ENCODE data around the gene MPRIP. TPM values are rescaled to one million over a fixed set of nuclear protein-coding genes. Genes with fewer than 3 reads are reported as not detected.

The MPRIP gene
- total RNA-seq, 1 donor from 2014 or later, result 144 TPM

DNA sequence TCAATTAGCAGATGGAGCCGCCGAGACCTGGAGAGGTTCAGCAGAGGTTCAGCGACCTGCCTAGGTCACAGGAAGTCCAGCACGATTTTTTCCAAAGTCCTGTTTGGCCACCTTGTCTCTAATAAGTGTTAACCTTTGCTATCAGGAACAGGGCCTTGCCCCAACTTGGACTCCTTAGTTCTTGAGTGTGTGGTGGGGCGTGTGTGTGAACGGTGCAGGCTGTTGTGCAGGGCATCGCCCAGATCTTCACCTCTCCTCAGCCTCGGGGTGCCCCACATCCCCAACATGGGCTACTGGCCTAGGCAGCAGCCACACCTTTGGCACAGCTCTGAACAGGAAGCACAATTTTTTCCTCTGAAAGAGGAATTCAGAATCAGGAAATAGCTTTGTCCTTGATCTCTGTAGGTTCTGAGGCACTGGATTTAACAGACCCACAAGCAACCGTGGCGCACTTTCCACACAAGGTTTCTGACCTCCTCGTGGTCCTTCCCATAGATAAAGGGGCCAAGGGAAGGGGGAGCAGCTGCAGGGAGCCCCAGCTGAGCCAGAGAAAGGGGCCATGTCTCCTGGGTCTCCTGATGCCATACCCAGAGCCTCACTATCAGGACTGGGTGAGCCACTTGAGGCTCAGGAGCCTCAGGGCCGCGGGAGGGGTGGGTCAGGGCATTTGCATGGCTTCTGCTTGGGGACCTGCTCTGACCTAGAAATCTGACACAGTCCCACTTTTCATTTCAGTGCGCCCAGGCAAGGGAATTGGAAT is 10.4 kb downstream of the MPRIP start:
- H3K36me3 Mint-ChIP-seq (ENCODE audit: low read depth), result peaks cover 2% of the 10 kb centered on the region
- peaks cover 24% of the 10 kb centered on the region for H3K4me1 Mint-ChIP-seq (ENCODE audit: low read depth)
- DNase-seq (ENCODE audit: low spot score), result no peak
- H3K4me3 Mint-ChIP-seq (ENCODE audit: low read depth), result no peak overlapping the region
- H3K9me3 Mint-ChIP-seq, result no peaks in the 10 kb centered on the region
- H3K27me3 Mint-ChIP-seq (ENCODE audit: low read depth), result no peaks in the 10 kb centered on the region
- no peak overlapping the region for H3K27ac Mint-ChIP-seq
- intact Hi-C loops (cut with micrococcal nuclease), result loop anchor here (1.0 kb wide), 1 partner anchor 9 kb away; no protein-coding TSS in a partner anchor

DNA sequence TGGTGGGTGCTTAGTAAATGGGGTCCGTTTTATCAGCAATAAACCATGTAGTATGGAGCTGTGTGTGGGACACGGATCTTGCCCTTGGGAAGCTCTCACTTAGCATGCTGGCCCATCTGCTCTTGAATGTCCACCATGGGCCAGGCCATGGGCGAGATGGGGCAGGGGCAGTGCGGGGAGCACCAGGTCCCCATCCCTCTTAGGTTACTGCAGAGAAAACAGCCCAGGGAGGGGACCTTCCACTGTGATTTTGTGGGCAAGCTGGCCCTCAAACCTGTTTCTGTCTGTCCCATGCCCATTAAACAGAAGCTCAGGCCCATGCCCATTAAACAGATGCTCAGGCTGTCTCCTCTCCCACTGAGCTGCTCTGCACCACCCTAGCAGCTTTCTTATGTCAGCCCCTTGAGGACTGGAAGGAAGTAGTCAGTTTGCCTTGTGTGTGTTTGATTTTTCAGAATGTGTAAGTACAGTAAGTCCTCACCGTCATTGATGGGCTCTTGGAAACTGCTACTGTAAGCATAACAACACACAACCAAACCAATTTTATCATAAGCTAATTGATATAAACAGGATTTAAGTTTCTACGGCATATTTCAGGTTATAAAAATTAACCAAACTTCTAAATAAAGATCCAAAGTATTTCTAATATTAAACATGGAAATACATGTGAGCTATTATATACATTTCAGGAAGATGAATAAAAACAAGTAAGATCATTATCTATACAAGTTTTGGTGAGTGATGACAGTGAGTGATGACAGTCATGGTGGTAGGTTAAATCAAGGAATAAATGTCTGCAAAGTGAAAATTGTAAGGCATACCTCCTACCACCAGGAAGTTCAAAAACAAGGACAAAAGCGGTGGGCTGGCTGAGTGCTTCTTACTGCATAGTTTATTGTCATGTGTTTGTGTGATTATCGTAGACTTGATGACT is 11.5 kb downstream of the MPRIP start:
- intact Hi-C loops (cut with micrococcal nuclease), result loop anchor here (1.0 kb wide), 1 partner anchor 10 kb away; no protein-coding TSS in a partner anchor
- peaks cover 17% of the 10 kb centered on the region for H3K4me1 Mint-ChIP-seq (ENCODE audit: low read depth)
- no peak overlapping the region for H3K4me3 Mint-ChIP-seq (ENCODE audit: low read depth)

DNA sequence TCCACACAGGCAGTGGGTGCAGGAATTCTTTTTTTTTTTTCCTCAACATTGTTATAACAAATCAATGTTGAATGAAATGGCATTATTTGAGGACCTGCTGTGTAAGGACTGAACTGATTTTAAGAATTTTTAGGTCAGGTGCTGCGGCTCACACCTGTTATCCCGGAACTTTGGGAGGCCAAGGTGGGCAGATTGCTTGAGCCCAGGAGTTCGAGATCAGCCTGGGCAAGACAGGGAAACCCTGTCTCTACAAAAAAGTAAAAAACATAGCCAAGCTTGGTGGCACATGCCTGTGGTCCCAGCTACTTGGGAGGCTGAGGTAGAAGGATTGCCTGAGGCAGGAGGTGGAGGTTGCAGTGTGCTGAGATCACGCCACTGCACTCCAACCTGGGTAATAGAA is 12.4 kb downstream of the MPRIP start:
- H3K4me3 Mint-ChIP-seq (ENCODE audit: low read depth), result no peak overlapping the region
- no peaks in the 10 kb centered on the region for H3K9me3 Mint-ChIP-seq
- DNase-seq (ENCODE audit: low spot score), result no peak
- no peaks in the 10 kb centered on the region for H3K27me3 Mint-ChIP-seq (ENCODE audit: low read depth)
- H3K4me1 Mint-ChIP-seq (ENCODE audit: low read depth), result peaks cover 17% of the 10 kb centered on the region
- no peak overlapping the region for H3K27ac Mint-ChIP-seq
- H3K36me3 Mint-ChIP-seq (ENCODE audit: low read depth), result peaks cover 2% of the 10 kb centered on the region
- intact Hi-C loops (cut with micrococcal nuclease), result no loop called here

More for the DNA sequence above, 11.5 kb downstream of the MPRIP start:
- no peaks in the 10 kb centered on the region for H3K27me3 Mint-ChIP-seq (ENCODE audit: low read depth)
- DNase-seq (ENCODE audit: low spot score), result no peak
- peaks cover 2% of the 10 kb centered on the region for H3K36me3 Mint-ChIP-seq (ENCODE audit: low read depth)
- H3K27ac Mint-ChIP-seq, result peak overlapping the region; percentile 53
- H3K9me3 Mint-ChIP-seq, result no peaks in the 10 kb centered on the region

DNA sequence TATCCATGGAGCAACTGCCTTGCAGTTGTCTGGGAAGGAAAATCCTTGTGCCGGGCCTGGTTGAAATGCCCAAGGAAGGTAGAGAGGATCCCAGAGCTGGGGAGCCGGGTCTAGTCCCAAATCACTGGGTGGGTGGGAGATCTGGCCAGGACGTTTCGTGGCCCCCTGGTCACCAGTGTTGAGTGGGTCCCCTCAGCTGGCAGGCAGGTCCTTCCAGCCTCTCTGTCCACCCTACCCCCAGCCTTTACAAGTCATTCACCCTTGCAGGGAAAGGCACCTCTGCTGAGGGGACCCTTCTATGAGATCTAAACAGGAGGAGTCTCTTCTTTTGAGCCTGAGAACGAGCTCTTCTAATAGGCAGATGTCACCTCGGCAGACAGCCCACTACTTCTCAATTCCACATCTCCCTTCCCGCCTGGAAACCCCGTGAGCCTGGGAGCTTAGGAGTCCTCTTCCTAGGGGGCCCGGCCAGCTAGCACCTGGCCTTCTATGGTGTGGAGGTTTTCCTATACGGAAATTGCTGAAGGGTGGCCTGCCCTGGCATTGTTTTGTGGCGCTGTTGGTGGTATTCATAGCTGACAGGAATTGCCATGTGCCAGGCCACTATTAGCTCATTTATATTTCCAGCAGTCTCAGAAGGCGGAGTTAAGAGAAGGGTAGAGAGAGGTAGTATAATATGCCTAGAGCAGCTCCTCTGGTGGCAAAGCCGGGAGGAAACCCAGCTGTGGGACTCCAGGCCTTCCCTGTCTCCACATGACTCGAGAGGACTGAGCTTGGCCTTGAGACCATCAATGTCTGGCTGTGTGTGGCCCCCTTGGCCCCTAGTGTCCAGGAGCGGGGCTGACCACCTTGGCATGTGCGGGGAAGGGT is 13.3 kb downstream of the MPRIP start:
- no peak overlapping the region for H3K4me3 Mint-ChIP-seq (ENCODE audit: low read depth)
- H3K36me3 Mint-ChIP-seq (ENCODE audit: low read depth), result peaks cover 2% of the 10 kb centered on the region
- no peak for DNase-seq (ENCODE audit: low spot score)
- peaks cover 17% of the 10 kb centered on the region for H3K4me1 Mint-ChIP-seq (ENCODE audit: low read depth)
- H3K27me3 Mint-ChIP-seq (ENCODE audit: low read depth), result no peaks in the 10 kb centered on the region
- H3K27ac Mint-ChIP-seq, result no peak overlapping the region
- no peaks in the 10 kb centered on the region for H3K9me3 Mint-ChIP-seq
- intact Hi-C loops (cut with micrococcal nuclease), result no loop called here

- H3K27me3 Mint-ChIP-seq (ENCODE audit: low read depth), result no peaks in the 10 kb centered on the region
- no peak overlapping the region for H3K4me3 Mint-ChIP-seq (ENCODE audit: low read depth)
- no peak overlapping the region for H3K27ac Mint-ChIP-seq
- no peaks in the 10 kb centered on the region for H3K9me3 Mint-ChIP-seq
- peaks cover 2% of the 10 kb centered on the region for H3K36me3 Mint-ChIP-seq (ENCODE audit: low read depth)
- peaks cover 17% of the 10 kb centered on the region for H3K4me1 Mint-ChIP-seq (ENCODE audit: low read depth)
- intact Hi-C loops (cut with micrococcal nuclease), result no loop called here
- no peak for DNase-seq (ENCODE audit: low spot score)
Observed at GRCh38 chr17:17056156-17056539, 13.9 kb downstream of the MPRIP start.

- Mint-ChIP-seq H3K4me1 (ENCODE audit: low read depth) (peaks cover 17% of the 10 kb centered on the region), H3K27ac (no peak overlapping the region), H3K4me3 (ENCODE audit: low read depth) (no peak overlapping the region), H3K27me3 (ENCODE audit: low read depth) (no peaks in the 10 kb centered on the region), H3K9me3 (no peaks in the 10 kb centered on the region), H3K36me3 (ENCODE audit: low read depth) (peaks cover 2% of the 10 kb centered on the region)
- DNase-seq (ENCODE audit: low spot score), result no peak
- intact Hi-C loops (cut with micrococcal nuclease), result no loop called here
Observed at GRCh38 chr17:17057057-17057551, 14.8 kb downstream of the MPRIP start.

DNA sequence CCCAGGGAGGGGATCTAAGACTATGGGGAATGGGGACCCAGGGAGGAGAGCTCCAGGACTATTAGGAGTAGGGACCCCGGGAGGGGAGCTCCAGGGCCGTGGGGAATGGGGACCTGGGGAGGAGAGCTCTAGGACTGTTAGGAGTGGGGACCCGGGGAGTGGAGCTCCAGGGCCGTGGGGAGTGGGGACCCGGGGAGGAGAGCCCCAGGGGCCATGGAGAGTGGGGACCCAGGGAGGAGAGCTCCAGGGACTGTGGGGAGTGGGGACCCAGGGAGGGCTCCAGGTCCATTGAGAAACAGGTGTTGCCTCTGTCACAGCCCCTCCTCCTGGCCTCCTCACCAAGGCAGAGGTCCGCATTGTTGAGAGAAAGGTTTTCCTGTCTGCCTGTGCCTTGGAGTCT is 16.0 kb downstream of the MPRIP start:
- Mint-ChIP-seq H3K27me3 (ENCODE audit: low read depth) (no peaks in the 10 kb centered on the region), H3K27ac (no peak overlapping the region), H3K36me3 (ENCODE audit: low read depth) (peaks cover 2% of the 10 kb centered on the region), H3K4me1 (ENCODE audit: low read depth) (peaks cover 17% of the 10 kb centered on the region), H3K9me3 (no peaks in the 10 kb centered on the region), H3K4me3 (ENCODE audit: low read depth) (no peak overlapping the region)
- intact Hi-C loops (cut with micrococcal nuclease), result no loop called here
- DNase-seq (ENCODE audit: low spot score), result no peak

DNA sequence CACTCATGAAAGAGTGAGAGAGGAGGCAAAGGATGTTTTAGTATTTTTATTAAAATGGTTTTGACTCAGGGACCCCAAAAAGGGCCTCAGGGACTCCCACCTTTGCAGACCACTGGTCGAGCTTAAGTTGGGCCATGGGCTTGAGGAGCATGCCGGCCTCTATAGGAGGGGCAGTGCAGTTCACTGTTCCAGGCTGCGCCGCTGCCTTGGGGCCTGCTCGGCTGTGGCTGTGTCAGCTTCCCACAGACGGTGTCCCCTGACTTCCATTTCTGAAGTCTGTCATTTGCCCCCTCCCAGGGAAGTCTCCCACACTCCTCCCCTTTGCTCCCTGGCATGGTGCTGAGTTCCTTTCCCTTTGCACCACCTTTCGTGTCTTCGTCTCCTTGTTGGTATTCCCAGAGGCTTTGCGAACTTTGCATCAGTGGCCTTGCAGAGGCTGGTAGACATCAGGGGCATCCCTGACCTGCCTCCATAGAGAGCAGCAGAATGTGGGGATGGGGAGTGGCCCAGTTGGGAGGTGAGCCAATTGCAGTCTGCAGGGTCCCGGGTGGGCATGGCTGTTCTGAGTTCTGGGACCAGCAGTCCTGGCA is 17.1 kb downstream of the MPRIP start:
- H3K9me3 Mint-ChIP-seq, result no peaks in the 10 kb centered on the region
- peaks cover 2% of the 10 kb centered on the region for H3K36me3 Mint-ChIP-seq (ENCODE audit: low read depth)
- no peak overlapping the region for H3K4me3 Mint-ChIP-seq (ENCODE audit: low read depth)
- H3K27ac Mint-ChIP-seq, result no peak overlapping the region
- no peaks in the 10 kb centered on the region for H3K27me3 Mint-ChIP-seq (ENCODE audit: low read depth)
- DNase-seq (ENCODE audit: low spot score), result no peak
- intact Hi-C loops (cut with micrococcal nuclease), result no loop called here
- peaks cover 11% of the 10 kb centered on the region for H3K4me1 Mint-ChIP-seq (ENCODE audit: low read depth)

DNA sequence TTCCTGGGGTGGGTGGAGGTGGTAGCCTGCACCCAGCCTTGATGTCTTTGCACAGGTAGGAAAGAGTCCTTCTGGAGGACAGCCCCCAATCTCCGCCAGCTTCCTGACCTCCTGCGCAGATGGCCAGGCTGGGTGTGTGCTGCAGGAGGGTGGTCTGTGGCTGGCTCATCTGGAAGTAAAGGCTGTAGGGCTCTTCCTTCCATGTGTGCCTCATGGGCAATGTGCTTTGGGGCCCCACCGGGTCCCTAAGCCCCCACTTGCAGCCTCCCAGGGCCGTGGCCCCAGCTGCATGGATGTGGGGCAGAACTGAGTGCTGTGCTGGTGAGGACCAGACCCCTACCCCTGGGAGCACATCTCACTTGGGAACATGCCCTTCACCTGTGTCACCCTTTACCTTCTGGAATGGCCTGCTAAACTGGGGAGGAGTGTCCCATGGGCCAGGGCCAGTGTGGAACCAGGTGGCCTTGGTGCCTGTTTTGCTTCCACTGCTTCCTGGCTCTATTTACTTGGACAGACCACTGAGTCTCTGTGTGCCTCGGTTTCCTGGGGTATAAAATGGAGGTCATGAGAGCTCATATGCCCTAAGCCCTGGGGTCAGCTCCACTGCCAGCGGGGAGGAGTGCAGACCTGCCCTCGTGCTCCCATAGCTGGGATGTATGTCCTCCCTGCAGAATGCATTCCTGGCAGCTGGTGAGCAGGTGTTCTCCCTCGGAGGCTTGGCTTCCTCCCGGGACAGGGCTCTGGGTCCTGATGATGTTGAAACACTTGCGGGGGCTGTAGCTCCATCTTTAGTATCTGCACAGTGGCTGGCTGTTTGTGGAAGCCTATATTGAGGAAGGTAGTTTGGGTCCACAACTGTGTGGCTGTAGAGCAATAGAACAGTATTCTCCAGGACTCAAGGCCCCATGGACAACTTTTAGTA is 18.0 kb downstream of the MPRIP start:
- DNase-seq (ENCODE audit: low spot score), result no peak
- Mint-ChIP-seq H3K9me3 (no peaks in the 10 kb centered on the region), H3K27ac (no peak overlapping the region), H3K36me3 (ENCODE audit: low read depth) (peaks cover 2% of the 10 kb centered on the region), H3K27me3 (ENCODE audit: low read depth) (no peaks in the 10 kb centered on the region), H3K4me3 (ENCODE audit: low read depth) (no peak overlapping the region), H3K4me1 (ENCODE audit: low read depth) (peaks cover 11% of the 10 kb centered on the region)
- intact Hi-C loops (cut with micrococcal nuclease), result no loop called here

DNA sequence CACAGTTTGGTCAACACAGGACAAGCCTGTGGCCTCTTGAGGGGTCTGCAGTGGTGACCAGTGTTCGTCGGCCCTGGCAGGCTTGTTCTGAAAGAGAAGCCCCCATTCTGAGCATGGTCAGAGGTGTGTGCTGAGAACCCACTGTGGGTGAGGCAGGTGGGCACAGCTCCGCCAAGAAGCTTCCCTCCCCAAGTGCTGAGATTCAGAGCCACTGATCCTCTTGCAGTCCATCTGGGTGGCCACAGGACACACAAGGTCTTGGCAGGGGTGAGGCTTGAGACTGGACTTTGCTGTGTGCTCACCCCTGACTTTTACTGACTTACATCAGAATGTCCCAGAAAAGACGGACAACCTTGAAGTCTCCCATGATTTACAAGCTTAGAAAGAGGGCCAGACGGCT is 18.7 kb downstream of the MPRIP start:
- intact Hi-C loops (cut with micrococcal nuclease), result no loop called here
- H3K4me1 Mint-ChIP-seq (ENCODE audit: low read depth), result peaks cover 16% of the 10 kb centered on the region
- H3K9me3 Mint-ChIP-seq, result no peaks in the 10 kb centered on the region
- H3K27ac Mint-ChIP-seq, result no peak overlapping the region
- peaks cover 2% of the 10 kb centered on the region for H3K36me3 Mint-ChIP-seq (ENCODE audit: low read depth)
- H3K27me3 Mint-ChIP-seq (ENCODE audit: low read depth), result no peaks in the 10 kb centered on the region
- H3K4me3 Mint-ChIP-seq (ENCODE audit: low read depth), result no peak overlapping the region
- no peak for DNase-seq (ENCODE audit: low spot score)

DNA sequence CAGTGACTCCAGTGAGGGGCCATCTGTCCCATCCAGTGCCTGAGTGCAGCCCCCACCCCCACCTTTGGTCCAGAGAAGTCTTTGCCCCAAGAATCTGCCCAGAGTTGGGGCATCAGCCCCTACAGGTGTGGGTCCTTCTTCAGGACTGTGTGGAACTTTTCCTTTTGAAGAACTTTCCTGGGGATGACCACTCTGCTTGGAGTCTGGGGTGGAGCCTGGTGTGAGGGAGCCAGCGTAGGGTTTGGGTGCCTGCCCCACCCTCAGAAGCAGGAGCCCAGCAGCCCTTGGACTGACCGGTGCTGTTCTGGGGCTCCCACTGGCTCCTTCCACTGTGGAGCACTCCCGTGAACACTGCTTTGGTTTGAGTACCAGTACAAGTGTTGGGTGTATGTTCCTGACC is 19.3 kb downstream of the MPRIP start:
- intact Hi-C loops (cut with micrococcal nuclease), result no loop called here
- DNase-seq (ENCODE audit: low spot score), result no peak
- Mint-ChIP-seq H3K4me1 (ENCODE audit: low read depth) (peaks cover 18% of the 10 kb centered on the region), H3K4me3 (ENCODE audit: low read depth) (no peak overlapping the region), H3K9me3 (no peaks in the 10 kb centered on the region), H3K36me3 (ENCODE audit: low read depth) (peaks cover 2% of the 10 kb centered on the region), H3K27me3 (ENCODE audit: low read depth) (no peaks in the 10 kb centered on the region), H3K27ac (no peak overlapping the region)
